HL-60 (cell line): ENCODE measurements around the gene MMP1.
A peak's percentile ranks its signal among the peaks of the same experiment; 100 is the strongest.

Source experiments
- DNase-seq, 2 experiments: peaks; one replicate each; pipeline ENCODE4 v3.0.0-alpha.2; 2010 to 2020; ENCODE audit warnings: low read depth in 1 of 2, low spot score in 1 of 2
- H3K27ac ChIP-seq: fragments of 250-450 bp; sonication (Bioruptor Pico); replicated peaks from 2 replicates; pipeline ENCODE4 v1.5.1; 2020; ENCODE audit warnings: mild to moderate bottlenecking, moderate library complexity
- H3K27me3 ChIP-seq: fragments of 250-450 bp; sonication (Bioruptor Pico); 2 replicates; pipeline ENCODE4 v1.5.1; 2021; ENCODE audit warnings: mild to moderate bottlenecking, moderate library complexity; ENCODE audit not compliant: insufficient read depth, poor library complexity, severe bottlenecking
- H3K4me3 ChIP-seq: replicated peaks from 2 replicates; pipeline ENCODE4 v1.5.1; 2011; ENCODE audit warnings: mild to moderate bottlenecking, control low read depth, low read length; ENCODE audit not compliant: insufficient read depth
- CTCF ChIP-seq: IDR thresholded peaks from one replicate; pipeline ENCODE4 v1.5.1; 2011; ENCODE audit warnings: low read length, control low read depth, inconsistent platforms; ENCODE audit not compliant: insufficient read depth
- GABPA ChIP-seq: IDR thresholded peaks from 2 replicates; pipeline ENCODE4 v1.6.1; 2012; ENCODE audit warnings: low read depth
- POLR2AphosphoS5 ChIP-seq: IDR thresholded peaks from 2 replicates; pipeline ENCODE4 v1.6.1; 2012; ENCODE audit warnings: low read depth
- REST ChIP-seq: IDR thresholded peaks from 2 replicates; pipeline ENCODE4 v1.6.1; 2012; ENCODE audit warnings: low read depth; ENCODE audit not compliant: insufficient replicate concordance
- SPI1 ChIP-seq: IDR thresholded peaks from 2 replicates; pipeline ENCODE4 v1.6.1; 2012; ENCODE audit warnings: low read depth, mild to moderate bottlenecking, borderline replicate concordance

The MMP1 gene

GRCh38 chr11:102799681-102800340, 1.9 kb upstream of the MMP1 start:
- DNase-seq = no peak
- Histone ChIP-seq H3K4me3 (no peak overlapping the region), H3K27me3 (no peaks in the 10 kb centered on the region), H3K27ac (no peak overlapping the region)
- TF ChIP-seq SPI1 (no peak), POLR2AphosphoS5 (no peak), GABPA (no peak), REST (no peak), CTCF (no peak)

- DNase-seq = peak in 1 of 2 experiments; percentile 9
- Histone ChIP-seq H3K27ac (no peak overlapping the region), H3K4me3 (no peak overlapping the region), H3K27me3 (peaks cover 2% of the 10 kb centered on the region)
- no peak for TF ChIP-seq SPI1
- TF ChIP-seq POLR2AphosphoS5 = no peak
- no peak for TF ChIP-seq CTCF
- no peak for TF ChIP-seq REST
- TF ChIP-seq GABPA = no peak
Observed at GRCh38 chr11:102794382-102794781, 3.6 kb downstream of the MMP1 start.

- Histone ChIP-seq H3K4me3 (no peak overlapping the region), H3K27ac (no peak overlapping the region), H3K27me3 (peaks cover 2% of the 10 kb centered on the region)
- TF ChIP-seq SPI1 (no peak), REST (no peak), CTCF (no peak), GABPA (no peak), POLR2AphosphoS5 (no peak)
- DNase-seq = no peak
Observed at GRCh38 chr11:102793677-102794290, 4.2 kb downstream of the MMP1 start.
